HFFc6 (cell line): ENCODE results near the gene SOCS3. TPM values are rescaled to one million over a fixed set of nuclear protein-coding genes. Genes with fewer than 3 reads are reported as not detected.

Experiments used
- DNase-seq: peaks from one replicate; pipeline ENCODE4 v3.0.0-alpha.2; 2018
- H3K27ac Mint-ChIP-seq: 2 replicates; pipeline ENCODE4 v1.8.0; 2020; ENCODE audit warnings: mild to moderate bottlenecking, mixed read lengths
- H3K27me3 Mint-ChIP-seq: 2 replicates; pipeline ENCODE4 v1.8.0; 2021; ENCODE audit warnings: mild to moderate bottlenecking, moderate library complexity, mixed read lengths; ENCODE audit not compliant: insufficient read depth
- H3K36me3 Mint-ChIP-seq: 2 replicates; pipeline ENCODE4 v1.8.0; 2021; ENCODE audit warnings: low read depth, mixed read lengths
- H3K4me1 Mint-ChIP-seq: 2 replicates; pipeline ENCODE4 v1.8.0; 2020; ENCODE audit warnings: low read depth, mixed read lengths
- H3K4me3 Mint-ChIP-seq: 2 replicates; pipeline ENCODE4 v1.8.0; 2020; ENCODE audit warnings: mild to moderate bottlenecking, moderate library complexity, mixed read lengths
- H3K9me3 Mint-ChIP-seq: 2 replicates; pipeline ENCODE4 v1.8.0; 2020; ENCODE audit warnings: mild to moderate bottlenecking, mixed read lengths
- total RNA-seq, 6 experiments: library from RNA; stranded (reverse); fragmentation: NEBNext Ultra II Directional; extraction: Animal tissue kit (Norgen Biotek cat#: 25700); gene quantifications; 2 replicates in 1 of 6; 3 replicates in 5 of 6; pipeline ENCODE4 v1.2.3, GENCODE V29; 2021
- TF ChIP-seq, protein P1 (sequence below): fragments of 200-600 bp; sonication (generic); IDR thresholded peaks from 2 replicates; pipeline ENCODE4 v1.5.0; 2021; ENCODE audit warnings: antibody characterized with exemption, mild to moderate bottlenecking

The SOCS3 gene
- total RNA-seq, 6 experiments from 2014 or later: 27.4 to 37.2 (median 33.2) TPM

DNA sequence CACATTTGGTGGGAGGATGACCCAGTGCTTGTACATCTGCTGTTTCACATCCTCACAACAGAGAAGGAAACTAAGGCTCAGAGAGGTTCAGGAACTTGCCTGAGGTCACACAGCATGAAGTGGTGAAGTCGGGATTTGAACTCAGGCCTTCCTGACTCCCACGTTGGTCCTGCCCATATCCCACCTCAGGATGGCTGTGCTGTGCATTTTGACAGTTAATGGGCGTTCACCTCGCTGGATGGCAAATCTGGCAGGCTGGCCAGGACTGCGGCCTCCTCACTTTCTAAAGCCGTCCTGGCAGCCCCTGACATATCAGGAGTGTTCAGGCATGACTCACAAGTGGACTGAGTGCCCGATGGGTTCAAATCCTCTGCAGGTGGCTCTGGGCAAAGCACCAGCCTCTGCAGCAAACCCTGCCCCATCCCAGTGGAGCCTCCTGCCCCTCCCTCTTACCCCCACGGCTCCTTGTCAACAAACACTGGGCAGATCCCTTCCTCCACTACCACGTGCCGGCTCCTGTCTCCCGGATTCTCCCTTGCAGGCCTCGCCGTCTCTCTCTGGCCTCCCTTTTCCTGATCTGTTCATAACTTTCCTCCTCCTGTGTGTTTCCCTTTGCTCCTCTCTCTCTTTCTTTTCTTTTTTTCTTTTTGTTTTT, 29.2 kb downstream of the SOCS3 start:
- Mint-ChIP-seq H3K4me3 (no peak overlapping the region), H3K27ac (peak overlapping the region; percentile 86), H3K36me3 (no peaks in the 10 kb centered on the region)

DNA sequence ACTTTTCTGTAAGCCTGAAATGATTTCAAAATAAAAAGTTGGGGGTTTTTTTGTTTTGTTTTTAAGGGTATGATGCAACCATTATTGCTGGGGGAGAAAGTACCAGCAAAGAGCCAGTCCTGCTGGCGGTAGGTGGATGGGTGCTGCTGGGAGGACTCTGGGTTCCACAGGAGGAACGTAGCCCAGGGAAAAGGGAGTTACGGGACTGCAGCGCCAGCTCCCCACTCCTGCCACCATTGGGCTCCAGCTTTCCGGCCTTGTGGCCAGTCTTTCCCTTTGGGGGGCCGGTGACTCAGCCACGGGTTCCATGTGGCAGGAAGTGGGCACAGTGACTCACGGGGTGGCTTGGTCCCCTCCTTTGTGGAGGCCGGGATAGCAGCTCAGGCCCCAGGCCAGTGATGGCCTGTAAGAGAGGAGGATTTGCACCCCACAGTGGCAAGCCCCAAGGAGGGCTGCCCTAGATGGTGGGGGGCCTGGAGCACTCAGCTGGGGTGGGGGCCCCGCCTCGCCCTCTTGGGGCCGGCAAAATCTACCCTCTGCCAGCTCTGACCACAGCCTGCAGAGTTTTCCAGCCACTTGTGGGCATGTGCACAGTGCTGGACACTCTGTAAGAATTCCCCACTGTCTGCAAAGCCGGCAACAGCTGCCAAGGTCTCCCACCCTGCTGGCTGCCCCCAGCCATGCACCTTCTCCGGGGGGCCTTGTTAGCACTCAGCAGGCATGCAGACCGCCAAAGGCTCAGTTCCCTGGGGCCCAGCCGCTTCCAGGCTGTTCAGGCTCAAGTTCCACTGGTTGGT, 30.4 kb downstream of the SOCS3 start:
- no peaks in the 10 kb centered on the region for H3K36me3 Mint-ChIP-seq
- peak overlapping the region; percentile 64 for H3K4me3 Mint-ChIP-seq
- peaks cover 2% of the 10 kb centered on the region for H3K27me3 Mint-ChIP-seq
- peak; percentile 85 for DNase-seq
- H3K27ac Mint-ChIP-seq: peak overlapping the region; percentile 97
- TF ChIP-seq, protein P1, sequence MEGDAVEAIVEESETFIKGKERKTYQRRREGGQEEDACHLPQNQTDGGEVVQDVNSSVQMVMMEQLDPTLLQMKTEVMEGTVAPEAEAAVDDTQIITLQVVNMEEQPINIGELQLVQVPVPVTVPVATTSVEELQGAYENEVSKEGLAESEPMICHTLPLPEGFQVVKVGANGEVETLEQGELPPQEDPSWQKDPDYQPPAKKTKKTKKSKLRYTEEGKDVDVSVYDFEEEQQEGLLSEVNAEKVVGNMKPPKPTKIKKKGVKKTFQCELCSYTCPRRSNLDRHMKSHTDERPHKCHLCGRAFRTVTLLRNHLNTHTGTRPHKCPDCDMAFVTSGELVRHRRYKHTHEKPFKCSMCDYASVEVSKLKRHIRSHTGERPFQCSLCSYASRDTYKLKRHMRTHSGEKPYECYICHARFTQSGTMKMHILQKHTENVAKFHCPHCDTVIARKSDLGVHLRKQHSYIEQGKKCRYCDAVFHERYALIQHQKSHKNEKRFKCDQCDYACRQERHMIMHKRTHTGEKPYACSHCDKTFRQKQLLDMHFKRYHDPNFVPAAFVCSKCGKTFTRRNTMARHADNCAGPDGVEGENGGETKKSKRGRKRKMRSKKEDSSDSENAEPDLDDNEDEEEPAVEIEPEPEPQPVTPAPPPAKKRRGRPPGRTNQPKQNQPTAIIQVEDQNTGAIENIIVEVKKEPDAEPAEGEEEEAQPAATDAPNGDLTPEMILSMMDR: no peak; the same call in 1 of the 2 replicates
- H3K4me1 Mint-ChIP-seq: peaks cover 67% of the 10 kb centered on the region
- no peaks in the 10 kb centered on the region for H3K9me3 Mint-ChIP-seq

More for the DNA sequence above, 29.2 kb downstream of the SOCS3 start:
- TF ChIP-seq, protein P1: no peak
- H3K9me3 Mint-ChIP-seq: no peaks in the 10 kb centered on the region
- DNase-seq: no peak
- H3K4me1 Mint-ChIP-seq: peaks cover 67% of the 10 kb centered on the region
- peaks cover 2% of the 10 kb centered on the region for H3K27me3 Mint-ChIP-seq

DNA sequence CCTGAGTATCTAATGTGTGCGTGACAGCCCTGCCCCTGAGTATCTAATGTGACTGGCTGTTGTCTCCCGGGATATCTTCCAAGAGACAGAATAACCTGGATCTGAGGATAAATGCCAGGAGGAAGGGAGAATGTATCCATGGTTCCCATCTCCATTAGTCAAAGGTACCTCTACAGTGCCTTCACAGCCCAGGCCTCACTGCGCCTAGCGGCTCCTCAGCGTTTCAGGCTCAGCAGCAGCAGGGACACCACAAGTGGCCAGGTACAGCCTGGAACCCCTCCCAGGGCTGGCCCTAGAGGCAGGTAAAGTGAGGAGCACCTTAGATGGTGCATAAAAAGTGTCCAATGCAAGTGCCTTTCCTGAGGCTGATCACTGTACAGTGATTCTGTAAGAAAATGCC, 32.0 kb downstream of the SOCS3 start:
- Mint-ChIP-seq H3K27me3 (peaks cover 3% of the 10 kb centered on the region), H3K9me3 (no peaks in the 10 kb centered on the region), H3K27ac (peak overlapping the region; percentile 97), H3K4me1 (peaks cover 69% of the 10 kb centered on the region), H3K4me3 (no peak overlapping the region), H3K36me3 (no peaks in the 10 kb centered on the region)
- no peak for DNase-seq
- TF ChIP-seq, protein P1: no peak

DNA sequence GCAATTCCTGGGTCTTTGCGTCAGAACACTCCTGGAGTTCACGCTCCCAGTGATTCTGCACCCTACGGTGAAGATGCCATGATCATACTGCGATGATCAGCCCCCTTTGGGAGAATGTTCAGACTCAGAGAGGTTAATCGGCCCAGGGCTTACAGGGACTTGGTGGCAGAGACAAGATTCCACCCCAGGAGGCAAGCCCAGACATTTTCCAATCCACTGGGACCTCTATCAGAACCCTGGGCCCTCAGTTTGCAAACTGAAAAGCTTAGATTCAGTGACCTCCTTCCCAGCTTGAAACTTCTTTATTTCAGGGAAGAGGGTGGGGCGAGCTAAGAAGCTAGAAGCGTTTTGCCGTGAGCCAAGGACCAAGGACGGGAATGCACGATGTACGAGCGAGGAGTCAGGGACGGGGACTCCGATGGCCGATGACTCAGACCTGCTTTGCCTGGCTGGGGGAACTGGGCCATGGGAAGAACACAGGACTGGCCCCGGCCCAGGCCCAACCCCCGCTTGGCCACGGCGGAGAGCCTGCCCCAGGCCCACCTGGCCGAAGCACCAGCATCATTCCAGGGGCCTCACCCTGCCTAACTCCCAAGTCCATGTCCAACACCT, 34.7 kb downstream of the SOCS3 start:
- Mint-ChIP-seq H3K27ac (peak overlapping the region; percentile 100), H3K36me3 (no peaks in the 10 kb centered on the region)

More for the DNA sequence above, 34.7 kb downstream of the SOCS3 start:
- H3K4me3 Mint-ChIP-seq: peak overlapping the region; percentile 83
- TF ChIP-seq, protein P1: no peak
- H3K4me1 Mint-ChIP-seq: peaks cover 56% of the 10 kb centered on the region
- peaks cover 2% of the 10 kb centered on the region; the same call in 1 of the 2 replicates for H3K27me3 Mint-ChIP-seq
- peak; percentile 69 for DNase-seq
- no peaks in the 10 kb centered on the region for H3K9me3 Mint-ChIP-seq
